ENCODE measurements around the gene C1orf35.
A peak's percentile ranks its signal among the peaks of the same experiment; 100 is the strongest.
"Not testable (repeated sequence)": the region's sequence is repeated elsewhere in the genome, so short reads cannot be mapped to it uniquely, and the experiment has no call there.

The C1orf35 gene

GRCh38 chr1:228142155-228142691, 39.1 kb upstream of the C1orf35 start:
- DNase-seq (ENCODE audit: low spot score), result no peak

GRCh38 chr1:228141226-228142044, 38.3 kb upstream of the C1orf35 start:
- DNase-seq (ENCODE audit: low spot score), result peak; percentile 83

- DNase-seq (ENCODE audit: low spot score), result no peak
Measured at GRCh38 chr1:228140724-228141225, 37.6 kb upstream of the C1orf35 start.

GRCh38 chr1:228139931-228140723, 37.0 kb upstream of the C1orf35 start, which contains the start of gene GUK1:
GUK1 (plus strand) TSS chr1:228140279; CDS start chr1:228140303, 24 bp downstream.
- DNase-seq (ENCODE audit: low spot score), result peak; percentile 99

GRCh38 chr1:228139406-228139930, 36.3 kb upstream of the C1orf35 start:
- no peak for DNase-seq (ENCODE audit: low spot score)

GRCh38 chr1:228136901-228137300, 33.8 kb upstream of the C1orf35 start:
- no peak for DNase-seq (ENCODE audit: low spot score)

GRCh38 chr1:228134591-228134990, 31.5 kb upstream of the C1orf35 start:
- no peak for DNase-seq (ENCODE audit: low spot score)

- DNase-seq (ENCODE audit: low spot score), result no peak
Measured at GRCh38 chr1:228131766-228132165, 28.6 kb upstream of the C1orf35 start.

GRCh38 chr1:228125185-228125584, 22.1 kb upstream of the C1orf35 start:
- DNase-seq (ENCODE audit: low spot score), result no peak

GRCh38 chr1:228123505-228123904, 20.4 kb upstream of the C1orf35 start:
- no peak for DNase-seq (ENCODE audit: low spot score)

GRCh38 chr1:228122921-228123441, 19.9 kb upstream of the C1orf35 start:
- no peak for DNase-seq (ENCODE audit: low spot score)

- DNase-seq (ENCODE audit: low spot score), result no peak
Measured at GRCh38 chr1:228120857-228121489, 17.8 kb upstream of the C1orf35 start.

- DNase-seq (ENCODE audit: low spot score), result no peak
Measured at GRCh38 chr1:228120351-228120750, 17.2 kb upstream of the C1orf35 start.

- no peak for DNase-seq (ENCODE audit: low spot score)
Measured at GRCh38 chr1:228118040-228118439, 14.9 kb upstream of the C1orf35 start.

- DNase-seq (ENCODE audit: low spot score), result no peak
Measured at GRCh38 chr1:228117335-228117734, 14.2 kb upstream of the C1orf35 start.

- DNase-seq (ENCODE audit: low spot score), result no peak
Measured at GRCh38 chr1:228114827-228115226, 11.7 kb upstream of the C1orf35 start.

GRCh38 chr1:228112617-228113016, 9.5 kb upstream of the C1orf35 start:
- DNase-seq (ENCODE audit: low spot score), result no peak

- no peak for DNase-seq (ENCODE audit: low spot score)
Measured at GRCh38 chr1:228112167-228112566, 9.0 kb upstream of the C1orf35 start.

- not testable (repeated sequence) for DNase-seq (ENCODE audit: low spot score)
Measured at GRCh38 chr1:228111315-228111714, 8.2 kb upstream of the C1orf35 start.

- no peak for DNase-seq (ENCODE audit: low spot score)
Measured at GRCh38 chr1:228110556-228110955, 7.4 kb upstream of the C1orf35 start.

- DNase-seq (ENCODE audit: low spot score), result no peak
Measured at GRCh38 chr1:228109962-228110488, 6.9 kb upstream of the C1orf35 start.
